DOHH2 (cell line): ENCODE measurements around the gene RAD51B.

Experiments
- H3F3A ChIP-seq: fragments of 200-600 bp; sonication (generic), shearing (Covaris generic); 2 replicates; pipeline ENCODE4 v1.6.0; 2016; ENCODE audit warnings: antibody characterized with exemption, mild to moderate bottlenecking; ENCODE audit not compliant: control insufficient read depth, insufficient read depth
- H3K27ac ChIP-seq: fragments of 200-600 bp; sonication (generic); 2 replicates; pipeline ENCODE4 v1.5.1; 2014; ENCODE audit warnings: low read depth, mild to moderate bottlenecking, low read length, moderate library complexity
- H3K27me3 ChIP-seq: fragments of 200-600 bp; sonication (generic); 2 replicates; pipeline ENCODE4 v1.6.1; 2014; ENCODE audit warnings: mild to moderate bottlenecking, low read length, mixed read lengths; ENCODE audit not compliant: control insufficient read depth
- H3K36me3 ChIP-seq: fragments of 200-600 bp; sonication (generic); 2 replicates; pipeline ENCODE4 v1.6.1; 2014; ENCODE audit warnings: mild to moderate bottlenecking, low read length, moderate library complexity, mixed read lengths; ENCODE audit not compliant: control insufficient read depth
- H3K4me1 ChIP-seq: fragments of 200-600 bp; sonication (generic); 2 replicates; pipeline ENCODE4 v1.6.1; 2014; ENCODE audit warnings: mild to moderate bottlenecking, low read length, mixed read lengths; ENCODE audit not compliant: control insufficient read depth
- H3K4me2 ChIP-seq: fragments of 200-600 bp; sonication (generic); 2 replicates; pipeline ENCODE4 v1.6.0; 2014; ENCODE audit warnings: mild to moderate bottlenecking, low read length, moderate library complexity
- H3K4me3 ChIP-seq: fragments of 200-600 bp; sonication (generic); 2 replicates; pipeline ENCODE4 v1.5.1; 2014; ENCODE audit warnings: mild to moderate bottlenecking, low read length, mixed read lengths
- H3K79me2 ChIP-seq: fragments of 200-600 bp; sonication (generic); 2 replicates; pipeline ENCODE4 v1.6.1; 2014; ENCODE audit warnings: mild to moderate bottlenecking, low read length, mixed read lengths; ENCODE audit not compliant: control insufficient read depth
- H3K9me2 ChIP-seq: fragments of 200-600 bp; sonication (generic); replicated peaks from 2 replicates; pipeline ENCODE4 v1.6.1; 2014; ENCODE audit warnings: mild to moderate bottlenecking, low read length, mixed read lengths; ENCODE audit not compliant: control insufficient read depth
- H3K9me3 ChIP-seq: fragments of 200-600 bp; sonication (generic); 2 replicates; pipeline ENCODE4 v1.6.1; 2014; ENCODE audit warnings: antibody characterized with exemption, low read length, mixed read lengths; ENCODE audit not compliant: control insufficient read depth, insufficient read depth
- H4K20me1 ChIP-seq: fragments of 200-600 bp; sonication (generic); 2 replicates; pipeline ENCODE4 v1.6.0; 2014; ENCODE audit warnings: low read depth, mild to moderate bottlenecking, antibody characterized with exemption, low read length, moderate library complexity; ENCODE audit not compliant: control insufficient read depth, insufficient read depth
- CTCF ChIP-seq: fragments of 200-600 bp; sonication (generic); IDR thresholded peaks from one replicate; pipeline ENCODE4 v1.5.1; 2014; ENCODE audit warnings: antibody characterized with exemption, mild to moderate bottlenecking, low read depth, low read length; ENCODE audit not compliant: poor library complexity, severe bottlenecking
- EZH2phosphoT487 ChIP-seq: fragments of 200-600 bp; sonication (generic); IDR thresholded peaks from 2 replicates; pipeline ENCODE4 v1.6.1; 2017; ENCODE audit warnings: borderline replicate concordance, mild to moderate bottlenecking, antibody characterized with exemption, low read length, moderate library complexity, mixed read lengths

The RAD51B gene

GRCh38 chr14:68249661-68250451 is 430.3 kb downstream of the RAD51B start:
- Histone ChIP-seq H4K20me1 (no peaks in the 10 kb centered on the region), H3K36me3 (no peaks in the 10 kb centered on the region), H3K4me2 (peak overlapping the region; percentile 62), H3K79me2 (no peaks in the 10 kb centered on the region), H3F3A (peaks cover 7% of the 10 kb centered on the region), H3K27ac (peak overlapping the region; percentile 74), H3K9me3 (no peaks in the 10 kb centered on the region), H3K27me3 (no peaks in the 10 kb centered on the region), H3K4me3 (no peak overlapping the region), H3K9me2 (no peaks in the 10 kb centered on the region), H3K4me1 (peaks cover 83% of the 10 kb centered on the region)
- TF ChIP-seq EZH2phosphoT487 (no peak), CTCF (no peak)

DNA sequence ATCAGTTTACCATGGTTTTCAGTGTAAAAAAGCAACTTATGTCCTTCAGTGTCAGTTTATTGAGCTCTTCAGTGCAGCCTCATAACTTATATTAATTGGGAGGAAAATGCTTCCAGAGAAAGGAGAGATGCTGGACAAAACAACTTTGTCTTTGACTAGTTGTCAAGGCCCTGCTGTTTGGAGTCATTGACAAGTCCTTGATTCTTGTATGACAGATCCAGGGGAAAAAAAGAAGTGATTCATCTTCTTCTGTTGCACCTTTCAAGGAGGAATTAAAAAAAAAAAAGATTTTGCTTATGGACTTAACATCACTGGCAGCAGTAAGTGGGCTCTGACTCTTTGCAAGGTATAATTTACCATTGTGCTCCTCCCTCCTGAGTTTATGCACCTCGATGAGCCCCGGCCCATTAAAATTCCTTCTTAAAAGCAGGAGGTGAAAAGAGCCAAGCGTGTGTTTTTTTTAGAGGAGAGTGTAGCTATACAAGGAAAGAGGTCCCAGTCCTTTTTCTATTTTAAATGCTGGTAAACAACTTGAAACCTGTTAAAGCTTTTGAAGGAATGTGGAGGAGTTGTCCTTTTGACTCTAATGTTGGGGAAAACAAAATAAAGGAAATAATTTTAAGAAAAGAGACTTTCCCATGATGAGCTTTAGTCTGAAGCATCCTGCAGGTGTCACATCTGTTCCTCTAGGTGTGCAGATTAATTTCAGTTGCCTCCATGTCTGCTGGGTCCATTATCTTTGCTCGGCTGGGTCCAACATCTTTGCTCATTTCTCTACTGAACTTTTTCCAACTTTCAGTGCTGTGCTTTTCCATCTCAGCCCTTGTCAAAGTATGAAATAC is 431.6 kb downstream of the RAD51B start:
- no peaks in the 10 kb centered on the region for H3K36me3 ChIP-seq
- H3K27ac ChIP-seq = peak overlapping the region; percentile 74
- H3K9me3 ChIP-seq = no peaks in the 10 kb centered on the region
- H3K79me2 ChIP-seq = no peaks in the 10 kb centered on the region
- H3K4me1 ChIP-seq = peaks cover 96% of the 10 kb centered on the region
- H3F3A ChIP-seq = peaks cover 7% of the 10 kb centered on the region
- no peaks in the 10 kb centered on the region for H4K20me1 ChIP-seq
- no peaks in the 10 kb centered on the region for H3K27me3 ChIP-seq
- peak overlapping the region; percentile 47 for H3K4me3 ChIP-seq
- H3K9me2 ChIP-seq = no peaks in the 10 kb centered on the region
- H3K4me2 ChIP-seq = peak overlapping the region; percentile 62
- TF ChIP-seq CTCF = peak; percentile 35
- TF ChIP-seq EZH2phosphoT487 = no peak

DNA sequence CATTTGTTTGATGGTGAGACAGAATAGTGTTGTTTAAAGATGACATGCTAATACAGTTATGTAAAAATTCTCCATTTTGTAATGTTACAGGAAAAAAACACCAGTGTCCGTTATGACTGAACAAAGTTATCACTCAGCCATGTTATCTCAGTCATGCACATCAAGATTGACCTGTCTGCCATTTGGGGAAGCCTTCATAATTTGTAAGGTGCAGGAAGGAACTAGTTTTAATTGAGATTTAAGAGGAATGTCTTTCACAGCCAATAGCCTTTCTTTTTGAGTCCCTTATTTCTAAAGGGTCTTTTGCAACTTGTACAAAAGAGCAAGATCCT is 432.2 kb downstream of the RAD51B start:
- no peak for TF ChIP-seq CTCF
- no peak for TF ChIP-seq EZH2phosphoT487
- peak overlapping the region; percentile 47 for H3K4me3 ChIP-seq
- no peaks in the 10 kb centered on the region for H3K9me3 ChIP-seq
- H3K27me3 ChIP-seq = no peaks in the 10 kb centered on the region
- no peaks in the 10 kb centered on the region for H3K36me3 ChIP-seq
- H3K27ac ChIP-seq = peak overlapping the region; percentile 74
- H3F3A ChIP-seq = peaks cover 7% of the 10 kb centered on the region
- H3K9me2 ChIP-seq = no peaks in the 10 kb centered on the region
- no peaks in the 10 kb centered on the region for H3K79me2 ChIP-seq
- H3K4me1 ChIP-seq = peaks cover 97% of the 10 kb centered on the region
- H4K20me1 ChIP-seq = no peaks in the 10 kb centered on the region
- peak overlapping the region; percentile 62 for H3K4me2 ChIP-seq
